ENCODE measurements around the gene MMP14.
A peak's percentile ranks its signal among the peaks of the same experiment; 100 is the strongest.

Gene MMP14

GRCh38 chr14:22864979-22865378, 28.6 kb downstream of the MMP14 start:
- no peak for DNase-seq

GRCh38 chr14:22865424-22866405, 29.3 kb downstream of the MMP14 start:
- peak; percentile 33 to 45 for DNase-seq

GRCh38 chr14:22866874-22867273, 30.5 kb downstream of the MMP14 start:
- no peak for DNase-seq

GRCh38 chr14:22870811-22871223, 34.4 kb downstream of the MMP14 start:
- DNase-seq, result no peak

GRCh38 chr14:22871224-22872032, 35.0 kb downstream of the MMP14 start, which contains the start of gene LRP10:
LRP10 (plus strand) TSS chr14:22871740; CDS start chr14:22872304, 564 bp downstream.
- peak; percentile 86 to 89 for DNase-seq

GRCh38 chr14:22872033-22872832, 35.8 kb downstream of the MMP14 start:
- peak; percentile 81 to 87 for DNase-seq

- no peak for DNase-seq
Measured at GRCh38 chr14:22872833-22873520, 36.6 kb downstream of the MMP14 start.

GRCh38 chr14:22875003-22875747, 38.8 kb downstream of the MMP14 start:
- no peak for DNase-seq

GRCh38 chr14:22875748-22876319, 39.4 kb downstream of the MMP14 start:
- no peak for DNase-seq

GRCh38 chr14:22877000-22877501, 40.7 kb downstream of the MMP14 start:
- DNase-seq, result no peak

- no peak for DNase-seq
Measured at GRCh38 chr14:22878271-22879246, 42.2 kb downstream of the MMP14 start.

- no peak for DNase-seq
Measured at GRCh38 chr14:22882064-22882463, 45.7 kb downstream of the MMP14 start.

GRCh38 chr14:22882529-22883172, 46.3 kb downstream of the MMP14 start:
- peak; percentile 25 to 32 for DNase-seq

GRCh38 chr14:22883173-22883976, 47.0 kb downstream of the MMP14 start, which contains the start of gene REM2:
REM2 (plus strand) TSS chr14:22883222; CDS start chr14:22883288, 66 bp downstream.
- DNase-seq, result no peak

GRCh38 chr14:22884076-22884737, 47.8 kb downstream of the MMP14 start:
- DNase-seq, result no peak

GRCh38 chr14:22884738-22885523, 48.5 kb downstream of the MMP14 start:
- no peak for DNase-seq

Data from activated CD4-positive, alpha-beta T cell treated with anti-CD3 and anti-CD28 coated beads, Interleukin-2, amount 50 U/mL, for 48 hours (primary cell).